HG02610 (cell line): ENCODE results near the gene EML1.

Source experiments
- ATAC-seq: cut with Tn5 transposase; IDR thresholded peaks from one replicate; pipeline ENCODE4 v1.9.1; 2021; ENCODE audit warnings: mild to moderate bottlenecking, moderate library complexity; ENCODE audit not compliant: unreplicated experiment

The EML1 gene

GRCh38 chr14:99862136-99862535 is 68.9 kb downstream of the EML1 start:
- ATAC-seq, result no peak

GRCh38 chr14:99863059-99863458 is 69.8 kb downstream of the EML1 start:
- ATAC-seq, result no peak

- no peak for ATAC-seq
These were observed 72.2 kb downstream of the EML1 start for GRCh38 chr14:99865408-99865807.

GRCh38 chr14:99870617-99871016 is 77.4 kb downstream of the EML1 start:
- no peak for ATAC-seq

- no peak for ATAC-seq
These were observed 78.6 kb downstream of the EML1 start for GRCh38 chr14:99871771-99872170.

- ATAC-seq, result no peak
These were observed 79.7 kb downstream of the EML1 start for GRCh38 chr14:99872786-99873440.

GRCh38 chr14:99873653-99874052 is 80.4 kb downstream of the EML1 start:
- ATAC-seq, result no peak

GRCh38 chr14:99874306-99874705 is 81.1 kb downstream of the EML1 start:
- ATAC-seq, result no peak

- no peak for ATAC-seq
These were observed 82.2 kb downstream of the EML1 start for GRCh38 chr14:99875421-99875820.

- ATAC-seq, result no peak
These were observed 82.6 kb downstream of the EML1 start for GRCh38 chr14:99875836-99876235.

GRCh38 chr14:99876406-99876805 is 83.2 kb downstream of the EML1 start:
- no peak for ATAC-seq

GRCh38 chr14:99878563-99878962 is 85.3 kb downstream of the EML1 start:
- no peak for ATAC-seq

- ATAC-seq, result no peak
These were observed 86.4 kb downstream of the EML1 start for GRCh38 chr14:99879401-99880295.

GRCh38 chr14:99880651-99881420 is 87.6 kb downstream of the EML1 start:
- no peak for ATAC-seq

- ATAC-seq, result no peak
These were observed 90.8 kb downstream of the EML1 start for GRCh38 chr14:99883866-99884650.

- no peak for ATAC-seq
These were observed 91.8 kb downstream of the EML1 start for GRCh38 chr14:99884834-99885648.

- ATAC-seq, result no peak
These were observed 92.4 kb downstream of the EML1 start for GRCh38 chr14:99885649-99885958.

GRCh38 chr14:99887407-99887806 is 94.2 kb downstream of the EML1 start:
- no peak for ATAC-seq

GRCh38 chr14:99888149-99888548 is 94.9 kb downstream of the EML1 start:
- no peak for ATAC-seq

- ATAC-seq, result no peak
These were observed 96.1 kb downstream of the EML1 start for GRCh38 chr14:99889268-99889667.
